HL-60 (cell line): ENCODE measurements around the gene FIG4.

Experiments used
- DNase-seq, 2 experiments: peaks; one replicate each; pipeline ENCODE4 v3.0.0-alpha.2; 2010 to 2020; ENCODE audit warnings: low read depth in 1 of 2, low spot score in 1 of 2
- H3K27ac ChIP-seq: fragments of 250-450 bp; sonication (Bioruptor Pico); replicated peaks from 2 replicates; pipeline ENCODE4 v1.5.1; 2020; ENCODE audit warnings: mild to moderate bottlenecking, moderate library complexity
- H3K27me3 ChIP-seq: fragments of 250-450 bp; sonication (Bioruptor Pico); 2 replicates; pipeline ENCODE4 v1.5.1; 2021; ENCODE audit warnings: mild to moderate bottlenecking, moderate library complexity; ENCODE audit not compliant: insufficient read depth, poor library complexity, severe bottlenecking
- H3K4me3 ChIP-seq: replicated peaks from 2 replicates; pipeline ENCODE4 v1.5.1; 2011; ENCODE audit warnings: mild to moderate bottlenecking, control low read depth, low read length; ENCODE audit not compliant: insufficient read depth
- GABPA ChIP-seq: IDR thresholded peaks from 2 replicates; pipeline ENCODE4 v1.6.1; 2012; ENCODE audit warnings: low read depth
- POLR2AphosphoS5 ChIP-seq: IDR thresholded peaks from 2 replicates; pipeline ENCODE4 v1.6.1; 2012; ENCODE audit warnings: low read depth
- SPI1 ChIP-seq: IDR thresholded peaks from 2 replicates; pipeline ENCODE4 v1.6.1; 2012; ENCODE audit warnings: low read depth, mild to moderate bottlenecking, borderline replicate concordance
- TF ChIP-seq, protein P1 (sequence below): IDR thresholded peaks from one replicate; pipeline ENCODE4 v1.5.1; 2011; ENCODE audit warnings: low read length, control low read depth, inconsistent platforms; ENCODE audit not compliant: insufficient read depth
- TF ChIP-seq, protein P2 (sequence below): IDR thresholded peaks from 2 replicates; pipeline ENCODE4 v1.6.1; 2012; ENCODE audit warnings: low read depth; ENCODE audit not compliant: insufficient replicate concordance

Gene FIG4

DNA sequence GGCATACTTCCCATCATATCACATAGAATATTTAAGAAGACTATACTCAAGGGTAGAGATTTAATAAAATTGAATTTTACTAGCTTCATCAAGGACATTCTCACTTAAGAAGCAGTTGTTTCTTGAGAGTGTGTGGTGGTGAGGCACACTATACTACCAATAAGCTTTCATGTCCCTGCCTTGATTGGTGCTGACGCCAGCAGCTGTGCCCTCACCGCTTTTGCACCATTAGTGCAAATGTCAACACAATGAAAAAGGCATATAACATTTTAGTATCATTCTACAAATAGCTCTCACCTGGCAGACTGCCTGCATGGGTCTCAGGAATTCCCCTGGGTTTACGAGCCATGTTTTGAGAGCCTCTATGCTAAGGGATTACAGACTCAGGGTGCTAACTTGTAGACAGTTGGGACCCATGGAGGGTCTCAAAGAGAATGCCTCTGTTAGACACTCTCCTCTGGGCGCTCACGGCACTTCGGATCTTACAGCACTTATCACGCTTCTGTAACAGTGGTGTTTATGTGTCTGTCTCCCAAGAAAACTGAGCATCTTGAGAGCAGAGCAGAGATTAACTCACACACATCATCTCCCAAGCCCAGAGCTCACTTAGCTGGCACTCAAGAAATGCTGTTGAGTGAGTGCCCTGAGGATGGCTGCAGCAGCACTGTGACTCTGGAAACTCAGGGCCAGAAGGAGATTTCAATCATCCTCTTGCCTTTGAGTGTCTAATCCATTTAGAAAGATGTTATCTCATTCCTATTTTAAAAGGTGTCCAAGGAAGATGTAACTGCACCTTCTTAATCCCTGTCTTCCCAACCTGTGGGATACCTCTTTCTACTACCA, 143.7 kb downstream of the FIG4 start:
- Histone ChIP-seq H3K27ac (no peak overlapping the region), H3K4me3 (no peak overlapping the region), H3K27me3 (no peaks in the 10 kb centered on the region)
- no peak for DNase-seq
- TF ChIP-seq SPI1 (no peak), GABPA (no peak), POLR2AphosphoS5 (no peak)
- TF ChIP-seq, protein P1, sequence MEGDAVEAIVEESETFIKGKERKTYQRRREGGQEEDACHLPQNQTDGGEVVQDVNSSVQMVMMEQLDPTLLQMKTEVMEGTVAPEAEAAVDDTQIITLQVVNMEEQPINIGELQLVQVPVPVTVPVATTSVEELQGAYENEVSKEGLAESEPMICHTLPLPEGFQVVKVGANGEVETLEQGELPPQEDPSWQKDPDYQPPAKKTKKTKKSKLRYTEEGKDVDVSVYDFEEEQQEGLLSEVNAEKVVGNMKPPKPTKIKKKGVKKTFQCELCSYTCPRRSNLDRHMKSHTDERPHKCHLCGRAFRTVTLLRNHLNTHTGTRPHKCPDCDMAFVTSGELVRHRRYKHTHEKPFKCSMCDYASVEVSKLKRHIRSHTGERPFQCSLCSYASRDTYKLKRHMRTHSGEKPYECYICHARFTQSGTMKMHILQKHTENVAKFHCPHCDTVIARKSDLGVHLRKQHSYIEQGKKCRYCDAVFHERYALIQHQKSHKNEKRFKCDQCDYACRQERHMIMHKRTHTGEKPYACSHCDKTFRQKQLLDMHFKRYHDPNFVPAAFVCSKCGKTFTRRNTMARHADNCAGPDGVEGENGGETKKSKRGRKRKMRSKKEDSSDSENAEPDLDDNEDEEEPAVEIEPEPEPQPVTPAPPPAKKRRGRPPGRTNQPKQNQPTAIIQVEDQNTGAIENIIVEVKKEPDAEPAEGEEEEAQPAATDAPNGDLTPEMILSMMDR, result no peak
- TF ChIP-seq, protein P2, sequence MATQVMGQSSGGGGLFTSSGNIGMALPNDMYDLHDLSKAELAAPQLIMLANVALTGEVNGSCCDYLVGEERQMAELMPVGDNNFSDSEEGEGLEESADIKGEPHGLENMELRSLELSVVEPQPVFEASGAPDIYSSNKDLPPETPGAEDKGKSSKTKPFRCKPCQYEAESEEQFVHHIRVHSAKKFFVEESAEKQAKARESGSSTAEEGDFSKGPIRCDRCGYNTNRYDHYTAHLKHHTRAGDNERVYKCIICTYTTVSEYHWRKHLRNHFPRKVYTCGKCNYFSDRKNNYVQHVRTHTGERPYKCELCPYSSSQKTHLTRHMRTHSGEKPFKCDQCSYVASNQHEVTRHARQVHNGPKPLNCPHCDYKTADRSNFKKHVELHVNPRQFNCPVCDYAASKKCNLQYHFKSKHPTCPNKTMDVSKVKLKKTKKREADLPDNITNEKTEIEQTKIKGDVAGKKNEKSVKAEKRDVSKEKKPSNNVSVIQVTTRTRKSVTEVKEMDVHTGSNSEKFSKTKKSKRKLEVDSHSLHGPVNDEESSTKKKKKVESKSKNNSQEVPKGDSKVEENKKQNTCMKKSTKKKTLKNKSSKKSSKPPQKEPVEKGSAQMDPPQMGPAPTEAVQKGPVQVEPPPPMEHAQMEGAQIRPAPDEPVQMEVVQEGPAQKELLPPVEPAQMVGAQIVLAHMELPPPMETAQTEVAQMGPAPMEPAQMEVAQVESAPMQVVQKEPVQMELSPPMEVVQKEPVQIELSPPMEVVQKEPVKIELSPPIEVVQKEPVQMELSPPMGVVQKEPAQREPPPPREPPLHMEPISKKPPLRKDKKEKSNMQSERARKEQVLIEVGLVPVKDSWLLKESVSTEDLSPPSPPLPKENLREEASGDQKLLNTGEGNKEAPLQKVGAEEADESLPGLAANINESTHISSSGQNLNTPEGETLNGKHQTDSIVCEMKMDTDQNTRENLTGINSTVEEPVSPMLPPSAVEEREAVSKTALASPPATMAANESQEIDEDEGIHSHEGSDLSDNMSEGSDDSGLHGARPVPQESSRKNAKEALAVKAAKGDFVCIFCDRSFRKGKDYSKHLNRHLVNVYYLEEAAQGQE, result no peak

DNA sequence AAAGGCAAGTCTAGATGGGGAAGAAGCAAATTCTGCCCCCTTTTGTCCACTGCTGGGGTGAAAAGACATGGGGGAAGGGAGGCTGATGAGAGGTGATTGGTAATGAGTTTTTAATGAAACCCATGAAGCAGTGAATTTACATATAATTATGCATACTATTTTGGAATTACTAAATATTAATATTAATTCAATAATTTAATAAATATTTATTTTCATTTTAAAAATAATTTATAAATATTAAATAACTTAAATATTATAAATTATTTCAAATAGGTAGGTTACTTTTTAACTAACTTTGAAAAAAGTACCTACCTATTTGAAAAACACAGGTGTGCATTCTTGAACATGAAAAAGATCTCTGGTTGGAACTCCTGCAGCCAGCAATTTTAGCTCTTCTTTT, 148.9 kb downstream of the FIG4 start:
- no peak overlapping the region for H3K27ac ChIP-seq
- H3K27me3 ChIP-seq, result no peaks in the 10 kb centered on the region
- no peak overlapping the region for H3K4me3 ChIP-seq
- TF ChIP-seq, protein P1, result no peak
- TF ChIP-seq POLR2AphosphoS5 (no peak), SPI1 (no peak), GABPA (no peak)
- TF ChIP-seq, protein P2, result no peak
- DNase-seq, result no peak

DNA sequence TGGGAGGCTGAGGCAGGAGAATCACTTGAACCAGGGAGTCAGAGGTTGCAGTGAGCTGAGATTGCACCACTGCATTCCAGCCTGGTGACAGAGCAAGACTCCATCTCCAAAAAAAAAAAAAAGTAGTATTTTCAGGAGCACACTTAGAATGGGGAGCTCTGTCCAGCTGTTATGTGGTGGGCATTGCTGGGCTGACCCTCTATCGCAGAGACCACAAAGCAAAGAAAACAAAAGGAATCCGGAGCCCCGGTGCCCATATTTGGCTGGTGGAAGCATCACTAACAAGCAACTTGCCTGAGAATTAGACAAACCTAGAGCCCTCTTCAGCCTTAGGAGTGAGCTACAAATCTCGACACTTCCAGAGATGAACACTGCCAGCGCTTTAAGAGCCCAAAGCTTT, 149.7 kb downstream of the FIG4 start:
- DNase-seq, result no peak
- no peak overlapping the region for H3K27ac ChIP-seq
- no peak overlapping the region for H3K4me3 ChIP-seq
- no peaks in the 10 kb centered on the region for H3K27me3 ChIP-seq
- TF ChIP-seq SPI1, result no peak
- no peak for TF ChIP-seq GABPA
- TF ChIP-seq, protein P1, result no peak
- TF ChIP-seq, protein P2, result no peak
- no peak for TF ChIP-seq POLR2AphosphoS5
